H1 (cell line): ENCODE measurements around the gene PURB. TPM values are rescaled to one million over a fixed set of nuclear protein-coding genes. Genes with fewer than 3 reads are reported as not detected.
A peak's percentile ranks its signal among the peaks of the same experiment; 100 is the strongest.

Source experiments
- CTCF ChIA-PET: fragments of 300-600 bp; sonication (Branson Sonifier 250); formaldehyde crosslinking; loops from one replicate; lab custom pipeline; 2021; ENCODE audit not compliant: partially characterized antibody; lab: Charles Lee
- POLR2A ChIA-PET: fragments of 300-600 bp; sonication (Branson Sonifier 250); formaldehyde crosslinking; loops from one replicate; lab custom pipeline; 2021; ENCODE audit warnings: inconsistent platforms; ENCODE audit not compliant: partially characterized antibody; lab: Charles Lee
- DNase-seq, 2 experiments: peaks; one replicate each; pipeline versions ENCODE4 v3.0.0 to v3.0.0-alpha.2; 2010 to 2022; ENCODE audit warnings: low spot score in 2 of 2, low read depth in 1 of 2, mixed read lengths in 1 of 2
- FAIRE-seq: peaks from 2 replicates; lab custom pipeline; 2011; peaks lifted over from hg19 to GRCh38; lab: Jason Lieb, UNC
- H2AFZ ChIP-seq: 2 replicates; pipeline ENCODE4 v1.8.1; 2012; ENCODE audit warnings: low read length, inconsistent platforms
- H2AK5ac ChIP-seq: 2 replicates; pipeline ENCODE4 v1.6.1; 2013; ENCODE audit warnings: low read depth, low read length
- H2BK120ac ChIP-seq: replicated peaks from 2 replicates; pipeline ENCODE3; 2013; ENCODE audit warnings: low read depth, low read length, inconsistent platforms
- H2BK12ac ChIP-seq: 2 replicates; pipeline ENCODE4 v1.6.1; 2013; ENCODE audit warnings: low read depth, low read length
- H2BK15ac ChIP-seq: 2 replicates; pipeline ENCODE4 v1.6.1; 2013; ENCODE audit warnings: low read length
- H2BK20ac ChIP-seq: 2 replicates; pipeline ENCODE4 v1.6.1; 2013; ENCODE audit warnings: low read length
- H2BK5ac ChIP-seq: 2 replicates; pipeline ENCODE4 v1.6.1; 2013; ENCODE audit warnings: low read depth, low read length
- H3K14ac ChIP-seq: 2 replicates; pipeline ENCODE4 v1.6.1; 2013; ENCODE audit warnings: inconsistent platforms; ENCODE audit not compliant: insufficient read length
- H3K18ac ChIP-seq: 2 replicates; pipeline ENCODE4 v1.6.1; 2013; ENCODE audit warnings: low read length; ENCODE audit errors: extremely low read depth
- H3K23ac ChIP-seq: 2 replicates; pipeline ENCODE4 v1.6.1; 2013; ENCODE audit warnings: inconsistent platforms; ENCODE audit not compliant: insufficient read length
- H3K23me2 ChIP-seq: 2 replicates; pipeline ENCODE4 v1.6.1; 2013; ENCODE audit warnings: low read depth, low read length
- H3K27ac ChIP-seq: 2 replicates; pipeline ENCODE4 v1.6.1; 2011; ENCODE audit warnings: low read depth, low read length, inconsistent platforms
- H3K27me3 ChIP-seq, 4 experiments: replicated peaks in 1 of 4; 1 replicate in 1 of 4; 2 replicates in 3 of 4; pipeline versions ENCODE4 v1.6.1 to v1.8.1; 2011 to 2013; ENCODE audit warnings: low read length in 3 of 4, mild to moderate bottlenecking in 3 of 4, inconsistent platforms in 2 of 4, mixed read lengths in 2 of 4, moderate library complexity in 1 of 4; ENCODE audit not compliant: control insufficient read depth in 3 of 4, insufficient read depth in 3 of 4; ENCODE audit errors: extremely low read depth in 1 of 4
- H3K36me3 ChIP-seq, 4 experiments: 2 replicates each; pipeline versions ENCODE4 v1.6.1 to v1.8.1; 2011 to 2013; ENCODE audit warnings: mild to moderate bottlenecking in 4 of 4, low read length in 3 of 4, moderate library complexity in 2 of 4, control low read depth in 1 of 4, inconsistent platforms in 1 of 4; ENCODE audit not compliant: insufficient read depth in 4 of 4, control insufficient read depth in 2 of 4
- H3K4ac ChIP-seq: replicated peaks from 2 replicates; pipeline ENCODE3; 2013; ENCODE audit warnings: low read length, low read depth, mixed read lengths, inconsistent platforms; ENCODE audit not compliant: insufficient read length
- H3K4me1 ChIP-seq, 4 experiments: replicated peaks in 1 of 4; 1 replicate in 1 of 4; 2 replicates in 3 of 4; pipeline versions ENCODE4 v1.6.1 to v1.8.1; 2011 to 2013; ENCODE audit warnings: low read length in 3 of 4, inconsistent platforms in 2 of 4, mixed read lengths in 1 of 4; ENCODE audit not compliant: insufficient read depth in 4 of 4, control insufficient read depth in 3 of 4
- H3K4me2 ChIP-seq, 2 experiments: 2 replicates each; pipeline versions ENCODE4 v1.6.1 to v1.8.1; 2011 to 2013; ENCODE audit warnings: low read depth in 2 of 2, low read length in 2 of 2, control low read depth in 1 of 2, inconsistent platforms in 1 of 2, mild to moderate bottlenecking in 1 of 2; ENCODE audit not compliant: insufficient read depth in 1 of 2
- H3K4me3 ChIP-seq, 4 experiments: fragments of 200-600, 300-600 bp in 1 of 4; sonication (generic), shearing (Covaris generic), sonication (Bioruptor Twin) in 1 of 4; 2 replicates each; pipeline versions ENCODE4 v1.5.1 to v1.8.1; 2011 to 2016; ENCODE audit warnings: low read length in 4 of 4, low read depth in 3 of 4, control low read depth in 2 of 4, inconsistent platforms in 2 of 4, mild to moderate bottlenecking in 2 of 4, mixed read lengths in 1 of 4, moderate library complexity in 1 of 4; ENCODE audit not compliant: insufficient read depth in 2 of 4; ENCODE audit errors: extremely low read depth in 1 of 4
- H3K56ac ChIP-seq: replicated peaks from 2 replicates; pipeline ENCODE3; 2013; ENCODE audit warnings: low read depth, mild to moderate bottlenecking, mixed read lengths, low read length, inconsistent platforms; ENCODE audit not compliant: insufficient read length
- H3K79me1 ChIP-seq: 2 replicates; pipeline ENCODE4 v1.6.1; 2013; ENCODE audit warnings: low read depth, low read length, control low read depth
- H3K79me2 ChIP-seq, 2 experiments: 2 replicates each; pipeline versions ENCODE4 v1.6.1 to v1.8.1; 2012 to 2013; ENCODE audit warnings: low read length in 2 of 2, mild to moderate bottlenecking in 2 of 2, inconsistent platforms in 1 of 2; ENCODE audit not compliant: insufficient read depth in 2 of 2, control insufficient read depth in 1 of 2
- H3K9ac ChIP-seq, 4 experiments: replicated peaks in 1 of 4; 1 replicate in 1 of 4; 2 replicates in 3 of 4; pipeline versions ENCODE4 v1.6.1 to v1.8.1; 2011 to 2013; ENCODE audit warnings: low read depth in 3 of 4, low read length in 3 of 4, control low read depth in 2 of 4, mild to moderate bottlenecking in 2 of 4, moderate library complexity in 2 of 4, inconsistent platforms in 1 of 4; ENCODE audit errors: extremely low read depth in 1 of 4
- H3K9me3 ChIP-seq, 2 experiments: 2 replicates each; pipeline versions ENCODE4 v1.6.1 to v1.8.1; 2012 to 2013; ENCODE audit warnings: mild to moderate bottlenecking in 2 of 2, moderate library complexity in 2 of 2, control low read depth in 1 of 2, inconsistent platforms in 1 of 2, low read depth in 1 of 2, low read length in 1 of 2, mixed read lengths in 1 of 2; ENCODE audit not compliant: insufficient read depth in 2 of 2
- H4K20me1 ChIP-seq, 2 experiments: replicated peaks in 1 of 2; 2 replicates each; pipeline versions ENCODE3 to v1.8.1; 2011 to 2013; ENCODE audit warnings: inconsistent platforms in 2 of 2, low read length in 2 of 2, mild to moderate bottlenecking in 1 of 2; ENCODE audit not compliant: insufficient read depth in 2 of 2, control insufficient read depth in 1 of 2
- H4K5ac ChIP-seq: 2 replicates; pipeline ENCODE4 v1.6.1; 2013; ENCODE audit warnings: low read length, low read depth, mixed read lengths, inconsistent platforms; ENCODE audit not compliant: insufficient read length
- H4K8ac ChIP-seq: 2 replicates; pipeline ENCODE4 v1.8.0; 2013; ENCODE audit warnings: mild to moderate bottlenecking, moderate library complexity, low read length, inconsistent platforms; ENCODE audit not compliant: insufficient read depth; ENCODE audit errors: extremely low read depth
- H4K91ac ChIP-seq: replicated peaks from 2 replicates; pipeline ENCODE3; 2013; ENCODE audit warnings: low read length, mixed read lengths, inconsistent platforms; ENCODE audit not compliant: insufficient read length
- ASH2L ChIP-seq: fragments of 200-600, 300-600 bp; sonication (generic); IDR thresholded peaks from one replicate; pipeline ENCODE4 v1.7.1; 2017; ENCODE audit warnings: low read length
- CEBPB ChIP-seq: IDR thresholded peaks from 2 replicates; pipeline ENCODE4 v1.6.1; 2012; ENCODE audit warnings: low read depth, low read length
- NANOG ChIP-seq: IDR thresholded peaks from 2 replicates; pipeline ENCODE4 v1.6.1; 2011; ENCODE audit warnings: low read length, low read depth, mild to moderate bottlenecking, inconsistent platforms; ENCODE audit not compliant: insufficient read depth, poor library complexity, severe bottlenecking
- PHF8 ChIP-seq: fragments of 200-600 bp; sonication (generic); conservative IDR thresholded peaks from 2 replicates; pipeline ENCODE4 v1.7.1; 2012; ENCODE audit warnings: low read depth, mild to moderate bottlenecking, inconsistent platforms, low read length, moderate library complexity
- RFX5 ChIP-seq: IDR thresholded peaks from 2 replicates; pipeline ENCODE4 v1.6.1; 2011; ENCODE audit warnings: low read depth, low read length, improper control_type of control experiment, borderline replicate concordance
- SIRT6 ChIP-seq: IDR thresholded peaks from one replicate; pipeline ENCODE4 v1.7.1; 2012; ENCODE audit warnings: low read length, inconsistent platforms
- SIX5 ChIP-seq: IDR thresholded peaks from 2 replicates; pipeline ENCODE4 v1.6.1; 2011; ENCODE audit warnings: mild to moderate bottlenecking, low read depth, low read length
- TAF1 ChIP-seq: IDR thresholded peaks from 2 replicates; pipeline ENCODE4 v1.6.1; 2011; ENCODE audit warnings: mild to moderate bottlenecking, low read depth, low read length
- TAF7 ChIP-seq: optimal IDR thresholded peaks from 2 replicates; pipeline ENCODE3; 2011; ENCODE audit warnings: low read depth, mild to moderate bottlenecking, inconsistent platforms, low read length, moderate library complexity, borderline replicate concordance
- TEAD4 ChIP-seq: IDR thresholded peaks from 2 replicates; pipeline ENCODE4 v1.6.1; 2012; ENCODE audit warnings: low read depth, low read length, inconsistent platforms, mixed read lengths
- YY1 ChIP-seq: IDR thresholded peaks from 2 replicates; pipeline ENCODE4 v1.6.1; 2011; ENCODE audit warnings: low read depth, mild to moderate bottlenecking, low read length
- WGBS, 2 experiments: shearing (Covaris generic) in 1 of 2; methylation state at CpG; one replicate each; pipeline versions ENCODE4 v1.1.6 to v1.1.7; 2013 to 2015; ENCODE audit warnings: low lambda C conversion rate in 2 of 2, mixed read lengths in 2 of 2, inconsistent platforms in 1 of 2, low coverage in 1 of 2, missing lambda C conversion rate in 1 of 2; ENCODE audit not compliant: insufficient replicate concordance in 2 of 2, insufficient coverage in 1 of 2, insufficient read length in 1 of 2; ENCODE audit errors: extremely low coverage in 1 of 2, missing lambda C conversion rate in 1 of 2; 5-methylcytosine and 5-hydroxymethylcytosine counted together
- polyA plus RNA-seq, 7 experiments: library from polyadenylated mRNA; depleted of rRNA in 3 of 7; stranded (reverse) in 5 of 7; unstranded in 2 of 7; fragments of >200 nt in 5 of 7; fragments of 200-250 nt in 2 of 7; gene quantifications; 1 replicate in 5 of 7; 2 replicates in 1 of 7; 4 replicates in 1 of 7; pipeline versions ENCODE4 v1.2.1 to v1.2.3, GENCODE V29; 2011 to 2013; ENCODE audit warnings: missing spikeins in 2 of 7, mixed read lengths in 2 of 7
- total RNA-seq: library from RNA; stranded (reverse); fragmentation: NEBNext Ultra II Directional; extraction: Animal tissue kit (Norgen Biotek cat#: 25700); gene quantifications from 2 replicates; pipeline ENCODE4 v1.2.1, GENCODE V29; 2021
- TF ChIP-seq, protein P1 (sequence below): IDR thresholded peaks from 2 replicates; pipeline ENCODE4 v1.6.1; 2012; ENCODE audit warnings: inconsistent platforms

PURB gene
- total and polyA plus RNA-seq, 2 of the 8 experiments (the other 6 are each of a cell fraction or from before 2014, with no cell fraction given), result 3.3 to 22.7 TPM

DNA sequence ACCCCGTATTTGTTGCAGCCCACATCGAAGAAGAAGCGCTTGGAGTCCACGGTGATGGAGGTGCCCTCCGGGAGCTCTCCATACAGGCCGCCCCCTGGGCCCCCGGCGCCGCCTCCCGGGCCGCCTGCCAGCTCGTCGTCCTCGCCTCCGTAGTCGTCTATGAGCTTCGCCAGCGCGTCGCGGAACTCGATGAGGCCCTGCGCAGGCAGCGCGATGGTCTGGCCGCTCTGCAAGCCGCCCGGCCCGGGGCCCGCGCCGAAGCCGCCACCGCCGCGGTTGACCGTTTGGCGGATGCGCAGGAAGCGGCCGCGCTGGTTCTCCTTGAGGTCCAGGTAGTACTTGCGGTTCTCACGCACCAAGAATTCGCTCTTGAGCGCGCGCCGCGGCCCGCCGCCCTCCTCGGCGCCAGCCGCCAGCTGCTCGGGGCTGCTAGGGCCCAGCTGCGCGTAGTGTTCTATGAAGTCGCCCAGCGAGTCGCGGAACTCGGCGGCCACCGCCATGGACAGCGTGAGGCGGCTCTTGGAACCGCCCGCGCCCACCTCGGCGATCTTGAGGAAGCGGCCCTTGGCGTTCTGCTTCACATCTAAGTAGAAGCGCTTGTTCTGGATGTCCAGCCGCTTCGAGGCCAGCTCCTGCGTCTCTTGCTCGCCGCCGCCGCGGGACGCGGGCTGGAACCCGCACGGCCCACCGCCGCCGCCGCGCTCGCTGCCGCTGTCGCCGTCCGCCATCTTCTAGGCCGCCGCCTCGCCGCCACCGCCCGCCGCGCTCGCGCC is 523 bp downstream of the PURB start:
- Histone ChIP-seq H2AFZ (no peak overlapping the region), H3K9ac (peak overlapping the region; percentile 81 to 93 (median 88)), H3K18ac (no peak overlapping the region), H4K8ac (peak overlapping the region; percentile 97), H3K56ac (peak overlapping the region; percentile 35), H3K4me3 (peak overlapping the region; percentile 67 to 84 (median 74)), H2BK120ac (no peak overlapping the region), H3K23me2 (peaks cover 5% of the 10 kb centered on the region; the same call in 1 of the 2 replicates), H3K14ac (no peak overlapping the region), H3K27me3 (no peaks in the 10 kb centered on the region), H4K20me1 (peaks cover 2 to 11% of the 10 kb centered on the region in 2 experiments), H3K36me3 (peaks cover 0 to 21% (median 2%) of the 10 kb centered on the region in 4 experiments; a peak in 3 of 8 replicates), H2BK15ac (no peak overlapping the region), H3K79me1 (peaks cover 9% of the 10 kb centered on the region; the same call in 1 of the 2 replicates), H4K91ac (no peak overlapping the region), H3K9me3 (no peaks in the 10 kb centered on the region), H2AK5ac (no peak overlapping the region), H2BK5ac (no peak overlapping the region), H3K23ac (no peak overlapping the region), H3K4ac (no peak overlapping the region), H3K27ac (peak overlapping the region; percentile 82), H3K4me1 (peaks cover 1 to 11% (median 5%) of the 10 kb centered on the region in 4 experiments; a peak in 5 of 7 replicates), H2BK12ac (no peak overlapping the region), H3K79me2 (peaks cover 15 to 49% of the 10 kb centered on the region in 2 experiments), H2BK20ac (no peak overlapping the region), H4K5ac (no peak overlapping the region), H3K4me2 (peak overlapping the region; percentile 91 to 98)
- ChIA-PET POLR2A (interaction anchor here (0.8 to 3.4 kb wide), 25 partner anchors 8 to 316 kb away, joined by 3 to 53 read pairs (median 4); partner anchors contain the start of genes H2AZ2 and TBRG4), CTCF (interaction anchor here (0.7 to 1.4 kb wide), 6 partner anchors 12 to 117 kb away, joined by 3 to 5 read pairs (median 3); no protein-coding TSS in a partner anchor)
- 3% methylated on average over 74 of the region's 107 CpGs; no CpG with 5 or more reads in 1 of the 2 experiments for WGBS, 2 experiments
- DNase-seq, result peak in 1 of 2 experiments; percentile 68
- no peak for FAIRE-seq
- TF ChIP-seq YY1 (peak; percentile 54; the same call in 1 of the 2 replicates), SIX5 (no peak), CEBPB (no peak), TAF1 (no peak), TAF7 (no peak), RFX5 (no peak), SIRT6 (no peak), NANOG (no peak), ASH2L (peak; percentile 62), TEAD4 (no peak), PHF8 (peak; percentile 14; the same call in 1 of the 2 replicates)
- TF ChIP-seq, protein P1, sequence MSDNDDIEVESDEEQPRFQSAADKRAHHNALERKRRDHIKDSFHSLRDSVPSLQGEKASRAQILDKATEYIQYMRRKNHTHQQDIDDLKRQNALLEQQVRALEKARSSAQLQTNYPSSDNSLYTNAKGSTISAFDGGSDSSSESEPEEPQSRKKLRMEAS, result peak; percentile 29; the same call in 1 of the 2 replicates
